H4 (cell line): ENCODE data around the gene HEMK1. TPM values are rescaled to one million over a fixed set of nuclear protein-coding genes. Genes with fewer than 3 reads are reported as not detected.

Experiments used
- DNase-seq: peaks from one replicate; pipeline ENCODE4 v3.0.0-alpha.2; 2015; ENCODE audit warnings: low spot score
- total RNA-seq: library from RNA; depleted of rRNA; stranded (reverse); fragments of >200 nt; shearing (Covaris generic); gene quantifications from 2 replicates; pipeline ENCODE4 v1.2.3, GENCODE V29; 2014

Gene HEMK1
- total RNA-seq, 1 experiment from 2014 or later: 7.3 TPM

DNA sequence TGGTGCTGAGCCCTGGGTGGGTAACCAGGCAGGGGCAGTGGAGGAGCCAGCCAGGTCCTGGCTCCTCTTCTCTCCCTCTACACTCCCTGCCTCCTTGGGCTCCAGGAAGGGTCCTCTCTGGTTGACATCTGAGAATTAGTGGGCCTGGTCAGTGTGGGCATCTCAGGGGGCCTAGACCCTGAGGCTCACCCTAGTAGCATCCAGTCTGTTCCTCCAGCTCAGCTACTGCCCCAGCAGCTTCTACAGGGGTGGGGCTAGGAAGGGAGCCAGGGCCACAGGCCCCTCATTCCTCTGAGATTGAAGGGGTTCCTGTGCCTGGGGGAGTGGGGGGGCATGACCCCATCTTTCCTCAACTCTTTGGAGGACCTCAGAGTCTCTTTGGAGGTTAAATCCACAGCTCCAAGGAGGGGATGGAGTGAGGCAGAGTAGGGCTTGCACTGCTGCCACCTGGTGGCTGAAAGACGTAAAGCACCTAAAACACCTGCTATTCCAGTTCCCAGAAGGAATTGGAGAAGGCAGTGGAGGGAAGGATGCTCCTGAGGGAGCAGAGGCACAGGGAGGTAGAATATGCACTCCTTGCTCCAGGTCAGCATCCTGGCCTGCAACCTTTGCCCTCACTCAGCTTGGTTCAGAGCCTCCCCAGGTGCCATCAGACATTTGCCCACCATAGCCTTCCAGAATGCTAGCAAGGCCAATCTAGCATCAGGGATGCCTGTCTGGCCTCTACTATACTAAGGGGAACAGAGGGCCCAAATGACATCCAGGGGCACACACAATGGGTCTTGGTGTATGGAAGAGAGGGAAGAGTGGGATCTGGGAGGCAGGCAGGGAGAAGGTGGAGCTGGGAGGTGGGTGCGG lies 26.9 kb upstream of the HEMK1 start:
- peak; percentile 18 for DNase-seq

GRCh38 chr3:50545781-50546180 lies 23.5 kb upstream of the HEMK1 start:
- DNase-seq: no peak

- DNase-seq: no peak
Measured at GRCh38 chr3:50549226-50549625, 20.1 kb upstream of the HEMK1 start.

- DNase-seq: no peak
Measured at GRCh38 chr3:50550079-50550736, 19.1 kb upstream of the HEMK1 start.

DNA sequence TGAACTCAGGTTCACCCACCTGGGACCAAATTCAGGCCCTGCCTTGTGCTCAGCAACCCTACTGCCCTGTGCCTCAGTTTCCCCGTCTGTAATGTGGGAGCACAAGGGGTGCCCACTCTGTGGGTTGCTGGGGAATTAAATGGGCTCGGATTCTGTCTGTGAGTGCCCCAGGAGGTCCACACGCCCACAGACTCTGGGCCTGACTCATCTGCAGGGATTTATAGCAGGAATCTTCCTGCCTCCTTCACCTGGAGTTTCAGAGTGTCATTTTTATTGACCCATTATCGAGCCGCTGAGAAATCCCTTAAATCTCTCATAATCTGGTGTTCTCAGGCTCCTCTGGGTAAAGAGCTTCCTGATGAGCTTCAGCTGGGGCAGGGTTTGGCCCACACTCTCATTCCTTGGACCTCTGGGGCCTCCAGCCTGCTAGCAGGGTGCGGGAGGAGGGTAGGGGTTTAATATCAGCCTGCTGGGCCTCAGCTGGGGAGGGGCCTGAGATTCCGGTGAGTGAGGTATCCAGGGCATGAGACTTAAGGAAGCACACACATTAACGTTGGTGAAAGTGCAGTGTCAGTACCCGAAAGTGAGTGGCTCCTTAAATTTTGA lies 18.2 kb upstream of the HEMK1 start:
- DNase-seq: no peak

DNA sequence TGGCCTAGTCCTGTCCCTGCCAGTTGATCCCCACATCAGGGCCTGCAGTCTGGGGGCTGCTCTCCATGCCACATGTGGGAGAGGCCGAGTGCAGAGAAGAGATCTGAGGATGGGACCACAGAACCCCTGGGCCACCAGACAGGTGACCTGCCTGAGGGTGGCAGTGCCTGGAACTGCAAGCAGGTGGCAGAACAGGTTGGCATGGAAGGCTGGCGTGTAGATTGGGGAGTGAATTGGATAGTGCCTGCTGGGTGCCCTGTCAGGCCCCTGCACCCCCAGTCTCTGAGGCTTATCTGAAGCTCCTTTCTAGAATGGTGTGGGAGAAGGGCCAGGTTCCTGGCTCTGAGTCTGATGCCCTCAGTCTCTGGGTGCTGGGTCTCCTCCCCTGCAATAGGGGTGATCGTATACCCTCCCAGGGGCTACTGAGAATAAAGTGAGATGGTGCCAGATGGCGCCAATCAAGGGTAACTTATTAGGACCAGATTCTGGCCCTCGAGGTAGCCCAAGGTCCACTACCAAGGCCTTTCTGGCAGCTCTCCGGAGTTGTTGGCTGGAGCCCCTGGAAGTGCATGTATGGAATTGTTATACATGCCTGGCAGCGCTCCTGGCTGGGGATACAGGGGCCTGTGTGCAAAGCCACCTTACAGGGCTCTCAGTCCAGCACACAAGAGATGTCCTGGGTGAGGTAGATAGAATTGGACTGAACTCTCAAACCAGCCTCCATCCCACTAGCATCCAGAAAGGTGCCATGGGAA lies 17.5 kb upstream of the HEMK1 start:
- no peak for DNase-seq

DNA sequence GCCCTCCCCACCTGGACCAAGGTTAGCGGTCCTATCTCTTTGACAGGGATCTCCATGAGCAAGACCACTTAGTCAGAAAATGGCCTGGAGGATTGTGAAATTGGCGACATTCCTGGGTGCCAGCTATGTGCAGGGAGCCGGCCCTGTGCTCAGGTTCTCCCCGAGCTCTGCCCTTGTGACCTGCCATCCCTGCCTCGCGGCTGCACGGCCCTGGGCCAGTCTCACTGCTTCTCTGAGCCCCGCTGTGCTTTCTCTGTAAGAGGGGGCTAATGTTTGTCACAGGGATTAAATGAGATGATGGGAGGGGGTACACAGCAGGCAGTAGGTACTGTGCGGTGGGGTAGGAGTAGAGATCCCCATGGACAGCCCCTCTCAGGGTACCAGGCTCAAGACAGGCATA lies 16.7 kb upstream of the HEMK1 start:
- DNase-seq: no peak

DNA sequence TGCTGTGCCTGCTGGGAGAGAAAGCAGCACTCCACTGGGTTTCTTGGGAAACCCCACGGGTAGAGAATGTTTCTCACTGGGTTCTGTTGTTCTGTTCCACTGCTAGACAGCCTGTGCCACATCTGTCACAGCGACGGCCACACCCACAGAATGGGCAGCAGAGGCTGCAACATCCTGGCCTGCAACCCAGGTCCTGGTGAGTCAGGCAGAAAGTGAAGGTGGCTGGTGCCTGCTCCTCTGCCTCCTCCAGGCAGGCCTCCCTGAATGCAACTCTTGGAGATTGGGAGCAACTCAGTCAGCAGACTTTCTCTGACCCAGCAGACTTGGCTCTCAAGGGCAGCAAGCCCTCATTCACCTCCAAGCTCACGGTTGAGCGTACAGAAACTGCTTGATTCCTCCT lies 14.8 kb upstream of the HEMK1 start:
- DNase-seq: no peak

DNA sequence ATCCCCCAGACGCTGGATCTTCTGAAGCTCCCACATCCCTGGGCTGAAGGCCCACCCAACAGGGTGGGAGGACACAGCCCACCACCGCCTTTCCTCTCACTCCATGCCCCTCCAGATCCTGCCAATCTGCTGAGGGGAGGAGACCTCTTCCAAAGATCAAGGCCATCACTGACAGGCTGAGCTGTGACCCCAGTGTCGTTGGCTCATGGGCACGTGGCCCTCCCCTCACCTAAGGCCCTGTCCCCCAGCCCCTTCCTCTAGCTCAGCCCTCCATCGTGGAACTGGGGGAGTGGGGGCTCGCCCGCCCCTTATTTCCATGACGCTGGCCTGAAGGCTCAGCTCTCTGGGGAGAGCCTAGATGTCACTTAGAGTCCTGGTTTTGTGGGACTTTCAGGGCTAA lies 12.2 kb upstream of the HEMK1 start:
- no peak for DNase-seq

DNA sequence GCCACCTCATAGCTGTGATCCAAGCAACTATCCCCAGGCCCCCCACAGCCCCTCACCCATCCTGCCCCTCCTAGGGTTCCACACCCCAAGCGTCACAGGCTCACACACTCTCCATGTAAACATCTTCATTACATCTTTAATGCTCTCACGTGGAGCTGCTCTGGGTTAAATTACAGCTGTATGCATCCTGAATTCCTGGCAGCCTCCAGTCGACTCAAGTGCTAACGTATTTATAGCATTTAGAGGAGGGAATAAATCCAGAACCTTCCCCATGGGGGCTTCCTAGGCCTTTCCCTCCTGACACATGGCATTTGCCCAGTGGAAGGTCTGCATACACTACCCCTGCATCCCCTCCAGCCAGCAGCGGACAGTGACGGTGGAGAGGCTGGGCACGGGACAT lies 11.4 kb upstream of the HEMK1 start:
- DNase-seq: no peak

GRCh38 chr3:50559702-50560101 lies 9.6 kb upstream of the HEMK1 start:
- DNase-seq: no peak

DNA sequence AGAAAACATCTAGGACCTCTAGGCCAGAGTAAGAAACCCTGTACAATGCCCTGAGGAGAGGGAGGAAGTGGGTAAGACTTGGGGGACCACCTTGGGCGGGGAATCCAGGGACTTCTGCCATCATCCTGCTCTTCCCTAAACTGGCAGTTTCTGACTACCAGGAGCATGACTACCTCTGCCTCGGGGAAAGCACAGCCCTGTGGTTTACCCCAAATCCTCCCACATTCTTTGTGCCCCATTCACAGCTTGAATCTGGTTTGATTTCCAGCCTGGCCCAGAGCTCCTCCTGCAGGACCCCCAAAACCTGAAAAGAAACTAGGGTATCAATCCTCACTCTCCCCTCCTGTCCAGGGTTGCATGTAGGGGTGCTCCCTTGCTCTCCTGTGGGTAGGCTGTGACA lies 6.5 kb upstream of the HEMK1 start:
- DNase-seq: no peak

DNA sequence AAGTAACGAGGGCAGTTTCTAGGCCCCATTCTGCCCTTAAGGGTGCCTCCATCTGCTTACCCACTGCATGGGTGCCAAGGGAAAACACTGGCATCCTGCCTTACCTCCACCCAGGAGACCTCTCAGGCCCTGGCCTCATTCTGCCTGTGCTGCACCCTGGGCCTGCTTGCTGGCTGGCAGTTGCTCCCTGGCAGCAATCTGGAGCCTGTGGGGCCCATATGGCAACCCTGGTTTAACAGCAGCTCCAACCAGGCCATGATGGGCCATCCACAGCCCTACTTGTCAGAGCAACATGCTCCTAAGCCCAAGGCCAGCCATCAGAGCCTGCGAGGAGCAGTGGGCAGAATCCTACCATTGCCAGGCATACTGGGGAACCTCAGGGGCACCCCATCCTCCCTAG lies 5.5 kb upstream of the HEMK1 start:
- no peak for DNase-seq

GRCh38 chr3:50564321-50564720 lies 5.0 kb upstream of the HEMK1 start:
- no peak for DNase-seq

- no peak for DNase-seq
Measured at GRCh38 chr3:50567011-50567385, 2.3 kb upstream of the HEMK1 start.

- DNase-seq: no peak
Measured at GRCh38 chr3:50567386-50568167, 1.7 kb upstream of the HEMK1 start, which contains the start of gene C3orf18. C3orf18 (minus strand) TSS chr3:50567747; CDS start chr3:50565699, 2,048 bp downstream.

DNA sequence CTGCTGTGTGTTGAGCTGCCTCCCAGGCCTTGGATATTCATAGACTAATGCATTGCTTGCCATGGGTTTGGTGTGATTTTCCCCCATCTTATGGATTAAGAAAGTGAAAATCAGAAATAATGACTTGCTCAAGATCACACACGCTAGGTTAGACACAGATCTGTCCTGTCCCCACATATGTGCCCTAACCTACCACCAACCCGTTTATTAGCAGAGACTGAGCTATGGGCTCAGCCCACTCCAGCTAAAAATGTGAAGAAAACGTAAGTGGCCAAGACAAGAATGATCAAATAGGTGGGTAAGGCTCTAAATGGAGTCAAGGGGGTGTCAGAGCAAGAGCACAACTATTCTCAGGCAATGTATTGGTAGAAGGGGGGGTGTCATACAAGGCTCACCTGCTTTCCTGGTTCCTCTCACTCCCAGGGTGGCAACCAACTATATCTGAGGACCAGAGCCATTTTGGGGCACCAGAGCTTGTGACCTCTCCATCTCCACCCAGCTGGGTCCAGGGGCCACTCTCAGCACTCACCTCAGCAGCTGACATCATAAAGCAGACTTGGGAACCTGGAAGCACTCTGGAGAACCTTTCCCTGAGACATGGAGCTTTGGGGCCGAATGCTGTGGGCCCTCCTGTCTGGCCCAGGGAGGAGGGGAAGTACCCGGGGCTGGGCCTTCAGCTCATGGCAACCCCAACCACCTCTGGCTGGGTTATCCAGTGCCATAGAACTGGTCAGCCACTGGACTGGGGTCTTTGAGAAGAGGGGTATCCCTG lies 1.4 kb downstream of the HEMK1 start:
- no peak for DNase-seq

- no peak for DNase-seq
Measured at GRCh38 chr3:50571486-50571885, 2.2 kb downstream of the HEMK1 start.

DNA sequence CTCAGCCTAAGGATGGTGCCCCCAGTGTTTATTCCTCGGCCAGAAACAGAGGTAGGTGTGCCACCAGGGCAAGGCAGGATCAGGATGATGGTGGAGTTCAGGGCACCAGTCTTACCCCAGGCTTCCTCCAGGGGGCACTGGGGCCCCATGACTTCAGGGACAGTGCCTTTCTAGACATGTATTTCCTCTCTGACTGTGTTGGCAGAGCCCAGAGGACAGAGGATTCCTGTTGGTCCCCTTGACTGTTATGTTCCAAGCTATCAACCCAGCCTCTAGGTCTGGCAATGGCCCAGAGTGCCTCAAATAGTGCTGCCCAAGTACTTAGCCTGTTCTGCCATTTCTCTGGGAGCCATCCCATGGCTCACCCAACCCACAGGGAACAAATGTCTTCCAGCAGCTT lies 2.8 kb downstream of the HEMK1 start:
- DNase-seq: peak; percentile 41

DNA sequence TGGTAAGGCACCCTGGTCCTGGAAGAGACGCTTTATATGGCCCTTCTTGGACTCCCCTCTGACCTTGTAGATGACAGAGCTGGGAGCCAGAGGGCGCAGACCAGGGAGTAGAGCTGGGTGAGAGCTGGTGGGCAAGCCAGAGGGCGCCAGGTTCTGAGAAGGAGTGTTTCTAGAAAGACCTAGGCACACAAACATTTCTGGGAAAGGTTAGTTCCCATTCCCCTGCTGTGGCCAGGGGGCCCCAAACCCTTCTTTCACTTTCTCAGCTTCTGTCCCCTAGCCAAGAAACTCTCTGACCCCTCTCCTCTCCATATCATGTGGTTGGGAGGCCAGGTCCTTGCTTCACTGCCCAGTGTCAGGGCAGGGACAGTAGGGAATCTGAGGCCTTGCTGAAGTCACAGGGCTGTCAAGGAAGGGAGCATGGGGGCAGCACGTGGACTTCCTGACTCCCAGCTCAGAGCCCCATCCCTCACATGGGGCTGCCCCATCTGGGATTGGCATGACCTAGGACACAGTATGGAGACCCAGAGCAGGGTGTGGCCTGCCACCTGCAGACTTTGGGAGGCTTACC lies 3.6 kb downstream of the HEMK1 start:
- DNase-seq: no peak
